ENCODE data around the gene GRAMD2B. TPM values are rescaled to one million over a fixed set of nuclear protein-coding genes. Genes with fewer than 3 reads are reported as not detected.

Gene GRAMD2B
- total RNA-seq, 2 donors from 2014 or later: 20.9 to 21.0 TPM

GRCh38 chr5:126519637-126520592 lies 96.7 kb downstream of the GRAMD2B start:
- intact Hi-C loops (cut with DNase I): no loop called here
- DNase-seq (ENCODE audit: low spot score): no peak

GRCh38 chr5:126520593-126520953 lies 97.4 kb downstream of the GRAMD2B start:
- no peak for DNase-seq (ENCODE audit: low spot score)
- intact Hi-C loops (cut with DNase I): no loop called here

DNA sequence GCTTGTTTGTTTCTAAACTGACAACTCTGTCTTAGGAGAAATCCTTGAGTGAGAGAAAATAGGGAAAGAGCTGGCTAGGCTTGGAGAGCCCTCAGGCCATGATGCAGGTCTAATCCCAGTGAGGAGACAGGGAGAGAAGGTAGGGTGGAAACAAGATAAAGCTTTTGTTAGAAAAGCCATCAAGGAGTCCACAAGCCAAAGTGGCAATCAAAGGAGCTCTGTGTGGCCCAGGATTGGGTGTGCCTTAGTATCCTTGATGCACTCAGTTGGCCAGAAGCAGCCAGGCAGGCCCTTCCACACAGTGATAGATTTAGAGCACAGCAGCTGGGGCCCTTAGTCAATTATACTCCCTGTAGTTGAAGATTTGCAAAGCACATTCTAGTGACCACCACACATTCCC lies 97.9 kb downstream of the GRAMD2B start:
- intact Hi-C loops (cut with DNase I): no loop called here
- no peak for DNase-seq (ENCODE audit: low spot score)

DNA sequence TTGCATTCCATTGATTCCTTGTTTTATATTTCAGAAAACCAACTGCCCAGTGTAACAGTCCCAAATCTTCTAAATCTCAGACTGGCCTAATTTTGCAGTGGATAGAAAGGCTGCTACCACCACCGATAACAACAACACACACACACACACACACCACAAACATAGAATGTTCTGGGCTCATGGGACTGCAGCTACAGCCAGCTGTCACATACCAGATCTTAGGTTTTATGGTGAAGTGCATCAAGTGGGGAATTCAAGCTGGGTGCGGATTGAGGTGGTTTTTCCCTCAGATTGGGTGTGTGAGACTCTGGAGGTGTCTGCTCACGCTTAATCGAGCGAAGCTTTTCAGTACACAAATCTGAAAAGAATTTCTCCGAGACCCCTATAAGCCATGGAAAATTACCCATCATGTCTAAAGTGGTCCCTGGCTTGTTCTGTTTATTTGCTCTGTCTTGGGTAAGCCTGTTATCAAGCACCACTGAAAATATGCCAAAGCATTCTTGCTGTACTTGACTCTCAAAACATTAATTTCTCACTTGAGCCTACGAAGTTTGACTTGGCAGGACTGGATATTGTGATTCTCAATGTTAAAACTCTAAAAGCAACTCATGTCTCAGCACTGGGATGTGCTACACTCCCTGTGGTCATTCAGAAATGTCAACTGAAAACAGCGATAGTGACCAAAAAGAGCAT lies 100.8 kb downstream of the GRAMD2B start:
- intact Hi-C loops (cut with DNase I): no loop called here
- no peak for DNase-seq (ENCODE audit: low spot score)

DNA sequence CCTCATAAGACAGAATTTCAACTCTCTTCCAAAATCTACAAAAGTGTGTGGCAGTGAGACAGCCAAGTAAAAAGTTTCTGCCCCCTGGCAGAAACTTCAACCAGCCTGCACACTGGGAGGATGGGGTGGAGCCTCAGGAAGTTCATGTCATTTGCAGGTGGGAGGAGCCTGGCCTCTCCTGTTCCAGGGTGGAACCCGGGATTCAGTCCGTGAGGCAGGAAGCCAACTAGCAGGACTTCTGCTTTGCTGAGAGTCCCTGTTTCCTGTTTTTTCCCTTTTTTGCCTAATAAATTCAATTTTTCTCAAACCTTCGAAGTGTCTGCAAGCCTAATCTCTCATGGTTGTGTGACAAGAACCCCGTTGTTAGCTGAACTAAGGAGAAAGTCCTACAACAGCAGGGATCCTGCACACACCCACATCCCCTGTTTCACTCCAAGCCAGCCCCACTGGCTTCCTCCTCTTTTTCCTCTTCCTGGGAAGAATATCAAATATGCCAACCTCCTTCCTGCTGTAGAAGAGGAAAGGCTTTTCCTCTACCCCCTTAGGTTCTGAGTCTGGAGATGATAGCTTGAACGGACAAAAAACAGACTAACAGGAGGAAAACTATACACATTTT lies 102.5 kb downstream of the GRAMD2B start:
- DNase-seq (ENCODE audit: low spot score): peak; percentile 89
- intact Hi-C loops (cut with DNase I): no loop called here

GRCh38 chr5:126526493-126526892 lies 103.3 kb downstream of the GRAMD2B start:
- intact Hi-C loops (cut with DNase I): no loop called here
- no peak for DNase-seq (ENCODE audit: low spot score)

GRCh38 chr5:126527158-126527557 lies 103.9 kb downstream of the GRAMD2B start:
- intact Hi-C loops (cut with DNase I): no loop called here
- DNase-seq (ENCODE audit: low spot score): no peak

DNA sequence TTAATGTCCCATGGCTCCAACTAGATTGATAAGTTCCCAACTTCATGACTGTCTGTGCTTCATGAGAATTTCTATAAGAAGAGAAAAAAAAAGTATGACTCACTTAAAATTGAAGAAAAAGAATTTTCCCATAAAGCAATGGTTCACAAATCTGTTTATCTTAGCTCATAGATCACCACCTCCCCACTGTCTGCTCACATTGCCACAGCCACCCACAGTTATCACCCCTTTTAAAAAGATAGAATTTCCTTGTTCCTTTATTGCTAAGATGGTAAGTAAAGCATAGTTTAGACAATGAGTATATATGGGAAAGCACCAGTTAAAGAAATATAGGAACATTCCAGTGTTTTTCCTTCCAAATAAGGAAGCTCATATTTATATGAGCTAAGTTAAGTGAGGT lies 104.7 kb downstream of the GRAMD2B start:
- intact Hi-C loops (cut with DNase I): no loop called here
- DNase-seq (ENCODE audit: low spot score): no peak

DNA sequence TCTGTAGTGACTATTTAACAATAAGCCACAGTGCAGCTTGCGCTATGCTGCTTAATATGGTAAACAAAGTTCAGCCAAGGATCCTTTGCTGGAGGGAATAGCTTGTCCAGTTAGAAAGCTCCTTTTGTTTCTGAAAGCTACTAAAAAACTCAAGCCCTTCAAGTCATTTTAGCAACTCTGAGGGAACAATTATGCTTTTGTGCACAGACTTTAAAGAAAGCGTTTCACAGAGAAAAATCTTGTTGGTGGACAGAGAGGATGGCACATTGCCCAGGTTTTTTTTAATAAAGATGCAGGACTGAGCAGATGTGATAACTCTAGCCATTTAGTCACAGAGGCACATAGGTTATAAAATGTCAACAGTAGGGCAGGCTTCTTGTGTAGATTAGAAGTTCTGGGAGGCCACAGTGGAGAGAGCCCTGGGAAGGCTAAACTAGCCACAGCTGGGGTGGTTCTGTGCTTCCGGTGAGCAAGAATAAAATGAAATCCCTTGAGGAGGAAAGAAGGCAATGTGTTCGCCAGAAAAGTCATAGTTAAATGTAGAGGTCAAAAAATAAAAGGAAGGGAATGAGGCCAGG lies 108.4 kb downstream of the GRAMD2B start:
- no peak for DNase-seq (ENCODE audit: low spot score)
- intact Hi-C loops (cut with DNase I): no loop called here

DNA sequence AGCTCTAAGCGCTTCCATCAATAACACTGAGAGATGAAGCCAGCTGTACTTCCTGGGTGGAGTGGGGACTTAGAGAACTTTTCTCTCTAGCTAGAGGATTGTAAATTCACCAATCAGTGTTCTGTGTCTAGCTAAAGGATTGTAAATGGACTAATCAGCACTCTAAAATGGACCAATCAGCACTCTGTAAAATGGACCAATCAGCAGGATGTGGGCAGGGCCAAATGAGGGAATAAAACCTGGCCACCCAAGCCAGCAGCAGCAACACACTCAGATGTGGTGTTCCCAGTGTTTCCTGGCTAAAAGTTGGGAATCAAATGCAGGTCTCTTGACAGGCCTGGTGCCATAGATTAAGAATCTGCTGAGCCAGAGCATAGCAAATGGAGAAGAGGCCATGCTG lies 111.3 kb downstream of the GRAMD2B start:
- DNase-seq (ENCODE audit: low spot score): no peak
- intact Hi-C loops (cut with DNase I): no loop called here

GRCh38 chr5:126535856-126536545 lies 112.8 kb downstream of the GRAMD2B start:
- intact Hi-C loops (cut with DNase I): no loop called here
- no peak for DNase-seq (ENCODE audit: low spot score)

DNA sequence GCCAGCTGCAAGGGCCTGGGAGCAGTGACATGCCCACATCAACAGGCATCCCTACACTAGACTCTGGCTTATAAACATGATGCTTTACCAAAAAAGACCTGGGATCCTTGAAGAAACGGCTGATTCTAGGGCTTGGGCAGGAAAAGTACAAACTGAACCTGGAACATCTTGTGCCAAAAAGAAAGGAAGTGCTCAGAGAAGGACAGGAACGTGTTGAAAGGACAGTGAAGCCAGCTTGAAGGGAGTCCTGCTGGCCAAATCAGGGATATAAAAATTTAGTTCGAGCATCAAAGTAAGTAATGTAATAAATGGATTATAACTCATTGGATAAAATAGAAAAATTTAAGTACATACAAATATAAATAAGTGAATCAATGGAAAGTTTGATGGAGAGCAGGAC lies 113.7 kb downstream of the GRAMD2B start:
- intact Hi-C loops (cut with DNase I): no loop called here
- DNase-seq (ENCODE audit: low spot score): no peak

DNA sequence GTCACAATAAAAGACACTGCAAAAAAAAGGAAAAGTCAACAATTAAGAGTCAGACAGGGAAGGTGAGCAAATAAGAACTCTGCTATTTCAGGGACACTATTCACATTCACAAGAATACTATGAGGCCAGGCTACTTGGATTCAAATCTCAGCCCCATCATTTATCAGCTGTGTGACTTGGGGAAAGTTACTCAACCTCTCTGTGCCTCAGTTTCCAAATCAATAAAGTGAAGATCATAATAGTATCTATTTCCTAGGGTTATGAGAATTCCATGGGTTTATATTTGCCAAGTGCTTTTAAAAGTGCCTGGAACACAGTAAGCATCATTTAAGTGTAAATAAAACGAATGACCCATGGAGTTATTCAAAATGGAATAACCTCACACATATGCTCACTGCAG lies 115.4 kb downstream of the GRAMD2B start:
- intact Hi-C loops (cut with DNase I): loop anchor here in 1 of 2 donors (2.0 kb wide), 1 partner anchor 184 kb away; no protein-coding TSS in a partner anchor
- no peak for DNase-seq (ENCODE audit: low spot score)

DNA sequence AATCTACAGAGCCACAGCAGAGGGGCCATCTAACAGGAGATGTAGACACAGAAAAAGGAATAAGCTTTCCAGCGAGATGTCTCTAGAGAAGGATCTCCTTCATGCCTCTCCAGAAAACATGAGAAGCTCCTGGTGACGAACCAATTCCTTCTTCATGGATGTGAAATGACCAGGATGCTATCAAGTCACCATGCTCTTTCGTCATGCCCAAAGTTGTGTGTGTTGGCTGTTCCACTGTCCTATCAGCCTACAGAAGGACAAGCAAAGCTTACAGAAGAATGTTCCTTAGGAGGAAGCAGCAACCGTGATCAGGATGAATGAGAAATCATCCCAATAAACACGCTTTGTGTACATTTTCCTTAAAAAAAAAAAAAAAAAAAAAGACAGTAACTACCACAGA lies 117.4 kb downstream of the GRAMD2B start:
- no peak for DNase-seq (ENCODE audit: low spot score)
- intact Hi-C loops (cut with DNase I): loop anchor here in 1 of 2 donors (2.0 kb wide), 1 partner anchor 190 kb away; no protein-coding TSS in a partner anchor

GRCh38 chr5:126542441-126542840 lies 119.2 kb downstream of the GRAMD2B start:
- no peak for DNase-seq (ENCODE audit: low spot score)
- intact Hi-C loops (cut with DNase I): no loop called here

DNA sequence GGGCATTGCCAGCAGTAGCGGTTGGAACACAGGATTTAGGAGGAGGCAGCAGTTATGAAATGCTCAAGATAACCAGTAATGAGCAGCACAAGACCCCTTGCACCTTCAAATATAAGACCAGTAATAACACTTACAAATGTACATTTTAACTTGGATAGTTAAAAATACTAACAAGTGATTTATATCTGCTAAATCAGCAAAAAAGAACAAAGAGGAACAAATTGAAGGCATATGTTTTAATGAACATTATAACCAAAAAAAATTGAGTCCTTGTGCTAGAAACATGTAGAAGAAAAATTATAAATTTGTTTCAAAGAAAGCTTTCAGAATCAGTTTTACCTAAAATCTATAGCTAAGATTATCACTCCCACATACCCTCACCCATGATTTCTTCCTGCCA lies 119.8 kb downstream of the GRAMD2B start:
- DNase-seq (ENCODE audit: low spot score): no peak
- intact Hi-C loops (cut with DNase I): no loop called here

- intact Hi-C loops (cut with DNase I): no loop called here
These were observed 120.5 kb downstream of the GRAMD2B start for GRCh38 chr5:126543660-126544059.

More at GRCh38 chr5:126543660-126544059, 120.5 kb downstream of the GRAMD2B start:
- no peak for DNase-seq (ENCODE audit: low spot score)
